SK-N-SH (cell line): ENCODE results near the gene INHBA.

Experiments used
- EP300 ChIP-seq, 2 experiments: IDR thresholded peaks; 2 replicates each; pipeline versions ENCODE4 v1.4.0 to v1.6.1; 2012; ENCODE audit warnings: borderline replicate concordance in 1 of 2, low read depth in 1 of 2, low read length in 1 of 2
- FOSL2 ChIP-seq: IDR thresholded peaks from 2 replicates; pipeline ENCODE4 v1.4.0; 2012; ENCODE audit warnings: low read depth, mild to moderate bottlenecking, moderate library complexity, borderline replicate concordance
- FOXM1 ChIP-seq: IDR thresholded peaks from 2 replicates; pipeline ENCODE4 v1.4.0; 2012; ENCODE audit warnings: low read depth, mild to moderate bottlenecking
- JUND ChIP-seq: IDR thresholded peaks from 2 replicates; pipeline ENCODE4 v1.4.0; 2012
- MXI1 ChIP-seq: IDR thresholded peaks from 2 replicates; pipeline ENCODE4 v1.6.1; 2012; ENCODE audit warnings: mild to moderate bottlenecking, low read depth, low read length, improper control_type of control experiment
- POLR2AphosphoS5 ChIP-seq: IDR thresholded peaks from 2 replicates; pipeline ENCODE4 v1.6.1; 2012; ENCODE audit warnings: low read depth, low read length
- REST ChIP-seq: IDR thresholded peaks from 2 replicates; pipeline ENCODE4 v1.6.1; 2012; ENCODE audit warnings: mild to moderate bottlenecking, low read depth, low read length, moderate library complexity
- RFX5 ChIP-seq: IDR thresholded peaks from 2 replicates; pipeline ENCODE4 v1.6.1; 2012; ENCODE audit warnings: mild to moderate bottlenecking, improper control_type of control experiment, low read length
- RXRA ChIP-seq: IDR thresholded peaks from 2 replicates; pipeline ENCODE4 v1.4.0; 2012; ENCODE audit warnings: low read depth, mild to moderate bottlenecking, borderline replicate concordance
- SMC3 ChIP-seq: IDR thresholded peaks from 2 replicates; pipeline ENCODE4 v1.6.1; 2012; ENCODE audit warnings: low read depth, low read length, improper control_type of control experiment
- TCF12 ChIP-seq: IDR thresholded peaks from 2 replicates; pipeline ENCODE4 v1.4.0; 2012
- TF ChIP-seq, protein P1 (sequence below): IDR thresholded peaks from 2 replicates; pipeline ENCODE4 v1.4.0; 2012; ENCODE audit warnings: low read depth, borderline replicate concordance
- TF ChIP-seq, protein P2 (sequence below): fragments of 200-600 bp; sonication (generic); IDR thresholded peaks from 2 replicates; pipeline ENCODE4 v1.6.1; 2017; ENCODE audit warnings: antibody characterized with exemption, mild to moderate bottlenecking, moderate library complexity

DNA sequence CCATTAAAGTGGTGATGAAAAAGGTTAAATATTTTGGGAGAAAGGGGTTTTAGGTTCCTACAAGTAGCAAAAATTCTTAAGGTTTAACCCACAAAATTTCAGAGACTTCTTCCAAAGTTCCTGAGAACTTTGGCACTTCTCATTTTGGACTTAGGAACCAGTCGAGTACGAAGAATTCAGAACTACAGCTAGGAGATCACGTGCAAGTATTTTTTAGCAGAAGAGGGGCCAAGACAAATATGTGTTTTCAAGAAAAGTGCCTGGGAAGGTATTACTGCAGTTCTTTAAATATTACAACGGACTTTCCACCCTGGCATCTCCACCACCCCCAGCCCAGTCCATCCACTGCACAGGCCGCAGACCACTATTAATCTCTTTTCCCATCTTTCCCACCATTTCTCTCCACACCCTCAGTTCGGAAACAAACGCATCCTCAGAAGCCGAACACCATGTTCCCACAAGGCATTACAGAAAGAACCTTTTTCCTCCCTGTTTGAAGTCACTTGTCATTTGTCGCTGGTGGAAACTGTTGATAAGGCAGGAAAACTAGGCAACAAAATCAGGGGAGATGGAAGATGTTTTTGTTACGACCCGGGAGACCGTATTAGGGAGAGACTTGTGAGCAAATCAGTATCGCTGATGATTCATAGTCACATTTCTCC, 7.1 kb downstream of the INHBA start:
- TF ChIP-seq SMC3, result no peak
- TF ChIP-seq EP300 (IDR thresholded peaks at IDR 0.05; ENCODE audit: borderline replicate concordance in 1 of 2, low read depth in 1 of 2, low read length in 1 of 2), result no peak
- TF ChIP-seq, protein P1, sequence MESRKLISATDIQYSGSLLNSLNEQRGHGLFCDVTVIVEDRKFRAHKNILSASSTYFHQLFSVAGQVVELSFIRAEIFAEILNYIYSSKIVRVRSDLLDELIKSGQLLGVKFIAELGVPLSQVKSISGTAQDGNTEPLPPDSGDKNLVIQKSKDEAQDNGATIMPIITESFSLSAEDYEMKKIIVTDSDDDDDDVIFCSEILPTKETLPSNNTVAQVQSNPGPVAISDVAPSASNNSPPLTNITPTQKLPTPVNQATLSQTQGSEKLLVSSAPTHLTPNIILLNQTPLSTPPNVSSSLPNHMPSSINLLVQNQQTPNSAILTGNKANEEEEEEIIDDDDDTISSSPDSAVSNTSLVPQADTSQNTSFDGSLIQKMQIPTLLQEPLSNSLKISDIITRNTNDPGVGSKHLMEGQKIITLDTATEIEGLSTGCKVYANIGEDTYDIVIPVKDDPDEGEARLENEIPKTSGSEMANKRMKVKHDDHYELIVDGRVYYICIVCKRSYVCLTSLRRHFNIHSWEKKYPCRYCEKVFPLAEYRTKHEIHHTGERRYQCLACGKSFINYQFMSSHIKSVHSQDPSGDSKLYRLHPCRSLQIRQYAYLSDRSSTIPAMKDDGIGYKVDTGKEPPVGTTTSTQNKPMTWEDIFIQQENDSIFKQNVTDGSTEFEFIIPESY, result no peak
- TF ChIP-seq, protein P2, sequence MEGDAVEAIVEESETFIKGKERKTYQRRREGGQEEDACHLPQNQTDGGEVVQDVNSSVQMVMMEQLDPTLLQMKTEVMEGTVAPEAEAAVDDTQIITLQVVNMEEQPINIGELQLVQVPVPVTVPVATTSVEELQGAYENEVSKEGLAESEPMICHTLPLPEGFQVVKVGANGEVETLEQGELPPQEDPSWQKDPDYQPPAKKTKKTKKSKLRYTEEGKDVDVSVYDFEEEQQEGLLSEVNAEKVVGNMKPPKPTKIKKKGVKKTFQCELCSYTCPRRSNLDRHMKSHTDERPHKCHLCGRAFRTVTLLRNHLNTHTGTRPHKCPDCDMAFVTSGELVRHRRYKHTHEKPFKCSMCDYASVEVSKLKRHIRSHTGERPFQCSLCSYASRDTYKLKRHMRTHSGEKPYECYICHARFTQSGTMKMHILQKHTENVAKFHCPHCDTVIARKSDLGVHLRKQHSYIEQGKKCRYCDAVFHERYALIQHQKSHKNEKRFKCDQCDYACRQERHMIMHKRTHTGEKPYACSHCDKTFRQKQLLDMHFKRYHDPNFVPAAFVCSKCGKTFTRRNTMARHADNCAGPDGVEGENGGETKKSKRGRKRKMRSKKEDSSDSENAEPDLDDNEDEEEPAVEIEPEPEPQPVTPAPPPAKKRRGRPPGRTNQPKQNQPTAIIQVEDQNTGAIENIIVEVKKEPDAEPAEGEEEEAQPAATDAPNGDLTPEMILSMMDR, result no peak
- TF ChIP-seq JUND, result peak; percentile 48; the same call in 1 of the 2 replicates
- no peak for TF ChIP-seq REST
- TF ChIP-seq RFX5, result no peak
- 0 out of 2 replicates have a peak, but pooled peaks have one; percentile 22 for TF ChIP-seq FOSL2
- TF ChIP-seq POLR2AphosphoS5, result no peak; the same call in 1 of the 2 replicates
- TF ChIP-seq TCF12, result no peak
- no peak for TF ChIP-seq MXI1
- TF ChIP-seq FOXM1, result no peak; the same call in 1 of the 2 replicates
- TF ChIP-seq RXRA, result no peak
